HCT116 (cell line): ENCODE data around the gene TMC4. TPM values are rescaled to one million over a fixed set of nuclear protein-coding genes. Genes with fewer than 3 reads are reported as not detected.

Source experiments
- ATAC-seq: fragments of 200-7000 bp; cut with Tn5 transposase; 2 replicates; pipeline ENCODE4 v1.9.1; 2020; ENCODE audit warnings: mild to moderate bottlenecking, moderate library complexity
- BruUV-seq: library from RNA; stranded (reverse); fragments of 400-500 nt; replicated peaks from 2 replicates; lab custom pipeline; 2021; lab: Mats Ljungman, UMichigan
- CTCF ChIA-PET: fragments of 300-600 bp; sonication (Branson Sonifier 250); formaldehyde crosslinking; loops from one replicate; lab custom pipeline; 2021; ENCODE audit warnings: antibody characterized with exemption; lab: Charles Lee
- POLR2A ChIA-PET: fragments of 300-600, 350-600 bp; sonication (Branson Sonifier 250); formaldehyde crosslinking; loops from one replicate; lab custom pipeline; 2021; ENCODE audit warnings: antibody characterized with exemption; lab: Charles Lee
- RAD21 ChIA-PET, 2 experiments: fragments of 300-600 bp; sonication (Branson Sonifier 250); formaldehyde crosslinking; loops; one replicate each; lab custom pipeline; 2023; ENCODE audit warnings: low total read pairs in 2 of 2; ENCODE audit not compliant: uncharacterized antibody in 2 of 2, unreplicated experiment in 2 of 2, low non-redundant PET in 1 of 2; lab: Charles Lee
- DNase-seq: peaks from one replicate; pipeline ENCODE4 v3.0.0-alpha.2; 2010; ENCODE audit warnings: low read depth, low spot score
- H2AFZ ChIP-seq: fragments of 200-600 bp; shearing (Covaris generic), sonication (generic); 2 replicates; pipeline ENCODE4 v1.6.1; 2017; ENCODE audit warnings: low read depth, mixed run types, mixed read lengths, antibody characterized with exemption, low read length; ENCODE audit not compliant: poor library complexity, severe bottlenecking
- H3K27ac ChIP-seq: 2 replicates; pipeline ENCODE4 v1.5.1; 2012; ENCODE audit warnings: low read depth, low read length
- H3K27me3 ChIP-seq: fragments of 200-600 bp; sonication (generic); 2 replicates; pipeline ENCODE4 v1.6.1; 2016; ENCODE audit warnings: mixed run types, low read length, mixed read lengths; ENCODE audit not compliant: insufficient read depth
- H3K36me3 ChIP-seq, 2 experiments: fragments of 200-500 bp in 1 of 2; fragments of 200-600 bp in 1 of 2; sonication (Bioruptor generic) in 1 of 2; sonication (generic) in 1 of 2; 2 replicates each; pipeline versions ENCODE4 v1.5.1 to v1.6.1; 2014 to 2016; ENCODE audit warnings: low read length in 2 of 2, inconsistent platforms in 1 of 2, mixed read lengths in 1 of 2, mixed run types in 1 of 2; ENCODE audit not compliant: insufficient read depth in 2 of 2, control insufficient read depth in 1 of 2
- H3K4me1 ChIP-seq, 2 experiments: fragments of 200-600 bp in 1 of 2; sonication (generic) in 1 of 2; 2 replicates each; pipeline versions ENCODE4 v1.5.1 to v1.6.1; 2012 to 2017; ENCODE audit warnings: low read length in 2 of 2, inconsistent platforms in 1 of 2, mild to moderate bottlenecking in 1 of 2, mixed read lengths in 1 of 2, mixed run types in 1 of 2, moderate library complexity in 1 of 2; ENCODE audit not compliant: insufficient read depth in 2 of 2, control insufficient read depth in 1 of 2
- H3K4me2 ChIP-seq: fragments of 200-600 bp; sonication (generic); 2 replicates; pipeline ENCODE4 v1.6.1; 2017; ENCODE audit warnings: mixed run types, low read length, mixed read lengths
- H3K4me3 ChIP-seq, 2 experiments: fragments of 200-600 bp in 1 of 2; sonication (generic) in 1 of 2; replicated peaks in 1 of 2; 2 replicates each; pipeline ENCODE4 v1.5.1; 2011 to 2016; ENCODE audit warnings: low read length in 2 of 2, control low read depth in 1 of 2, low read depth in 1 of 2, mild to moderate bottlenecking in 1 of 2, mixed read lengths in 1 of 2, mixed run types in 1 of 2
- H3K79me2 ChIP-seq: fragments of 200-600 bp; sonication (generic); 2 replicates; pipeline ENCODE4 v1.6.1; 2017; ENCODE audit warnings: mild to moderate bottlenecking, mixed run types, low read length, moderate library complexity, mixed read lengths; ENCODE audit not compliant: insufficient read depth
- H3K9ac ChIP-seq: fragments of 200-600 bp; sonication (generic); 2 replicates; pipeline ENCODE4 v1.6.1; 2016; ENCODE audit warnings: low read length, mixed read lengths
- H3K9me2 ChIP-seq: fragments of 200-600 bp; sonication (generic), shearing (Covaris generic); 2 replicates; pipeline ENCODE4 v1.6.1; 2017; ENCODE audit warnings: mixed run types, mild to moderate bottlenecking, moderate library complexity; ENCODE audit not compliant: insufficient read depth
- H3K9me3 ChIP-seq, 2 experiments: fragments of 200-500 bp in 1 of 2; fragments of 200-600 bp in 1 of 2; sonication (Bioruptor generic) in 1 of 2; sonication (generic) in 1 of 2; 2 replicates each; pipeline ENCODE4 v1.6.1; 2014 to 2017; ENCODE audit warnings: low read length in 2 of 2, mixed read lengths in 2 of 2, inconsistent platforms in 1 of 2, low read depth in 1 of 2, mild to moderate bottlenecking in 1 of 2, mixed run types in 1 of 2, moderate library complexity in 1 of 2; ENCODE audit not compliant: control insufficient read depth in 1 of 2, insufficient read depth in 1 of 2
- H4K20me1 ChIP-seq: fragments of 200-600 bp; sonication (generic), shearing (Covaris generic); 2 replicates; pipeline ENCODE4 v1.6.1; 2017; ENCODE audit warnings: mixed run types, mild to moderate bottlenecking, moderate library complexity; ENCODE audit not compliant: insufficient read depth
- CBX3 ChIP-seq: IDR thresholded peaks from 2 replicates; pipeline ENCODE4 v1.6.1; 2012; ENCODE audit warnings: low read depth
- SRF ChIP-seq: IDR thresholded peaks from 2 replicates; pipeline ENCODE4 v1.6.1; 2012; ENCODE audit warnings: low read depth
- intact Hi-C: fragments of 100-400 bp; cut with micrococcal nuclease; formaldehyde crosslinking; loops from 2 replicates; pipeline ENCODE4 v1.10.0; 2022
- total RNA-seq: library from RNA; stranded (reverse); gene quantifications from one replicate; pipeline ENCODE4 v1.2.1, GENCODE V29; 2021; ENCODE audit not compliant: unreplicated experiment
- TF ChIP-seq, protein P1 (sequence below), 3 experiments: fragments of 200-600 bp in 1 of 3; sonication (generic) in 1 of 3; IDR thresholded peaks in 2 of 3; conservative IDR thresholded peaks in 1 of 3; 2 replicates each; pipeline ENCODE4 v1.5.1; 2012 to 2017; ENCODE audit warnings: low read depth in 2 of 3, low read length in 2 of 3, antibody characterized with exemption in 1 of 3, borderline replicate concordance in 1 of 3, control low read depth in 1 of 3, mild to moderate bottlenecking in 1 of 3, mixed read lengths in 1 of 3, mixed run types in 1 of 3, moderate library complexity in 1 of 3; ENCODE audit not compliant: insufficient read depth in 1 of 3

TMC4 gene
- total RNA-seq, 1 experiment from 2014 or later = 60.3 TPM

DNA sequence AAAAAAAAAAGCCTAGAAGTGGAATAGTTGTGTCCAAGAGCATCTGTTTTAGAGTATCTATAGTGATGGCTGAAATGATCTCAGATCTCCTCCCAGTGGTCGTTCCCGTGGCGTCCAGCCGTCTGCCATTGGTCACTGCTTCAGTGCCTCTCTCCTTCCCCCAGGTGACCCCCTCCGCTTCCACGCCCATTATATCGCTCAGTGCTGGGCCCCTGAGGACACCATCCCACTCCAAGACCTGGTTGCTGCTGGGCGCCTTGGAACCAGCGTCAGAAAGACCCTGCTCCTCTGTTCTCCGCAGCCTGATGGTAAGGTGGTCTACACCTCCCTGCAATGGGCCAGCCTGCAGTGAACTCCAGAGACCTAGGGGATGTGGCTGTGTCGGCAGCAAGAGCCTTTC lies 20.1 kb upstream of the TMC4 start:
- Histone ChIP-seq H3K9me2 (no peaks in the 10 kb centered on the region), H3K36me3 (peaks cover 10 to 16% of the 10 kb centered on the region in 2 experiments), H3K4me3 (no peak overlapping the region), H3K4me1 (peaks cover 11 to 18% of the 10 kb centered on the region in 2 experiments), H3K27me3 (no peaks in the 10 kb centered on the region), H3K9ac (no peak overlapping the region), H4K20me1 (no peaks in the 10 kb centered on the region), H3K4me2 (no peak overlapping the region), H2AFZ (no peak overlapping the region), H3K27ac (peak overlapping the region; percentile 100; the same call in 1 of the 2 replicates), H3K9me3 (no peaks in the 10 kb centered on the region), H3K79me2 (peaks cover 36% of the 10 kb centered on the region)
- ChIA-PET CTCF (no interaction called here), RAD21 (no interaction called here), POLR2A (interaction anchor here (2.7 to 7.0 kb wide), 2 partner anchors 8 to 17 kb away, joined by 9 to 126 read pairs; partner anchors contain the start of gene RPS9)
- ATAC-seq (no peak), DNase-seq (no peak)
- intact Hi-C loops = no loop called here
- TF ChIP-seq SRF = no peak
- TF ChIP-seq, protein P1, sequence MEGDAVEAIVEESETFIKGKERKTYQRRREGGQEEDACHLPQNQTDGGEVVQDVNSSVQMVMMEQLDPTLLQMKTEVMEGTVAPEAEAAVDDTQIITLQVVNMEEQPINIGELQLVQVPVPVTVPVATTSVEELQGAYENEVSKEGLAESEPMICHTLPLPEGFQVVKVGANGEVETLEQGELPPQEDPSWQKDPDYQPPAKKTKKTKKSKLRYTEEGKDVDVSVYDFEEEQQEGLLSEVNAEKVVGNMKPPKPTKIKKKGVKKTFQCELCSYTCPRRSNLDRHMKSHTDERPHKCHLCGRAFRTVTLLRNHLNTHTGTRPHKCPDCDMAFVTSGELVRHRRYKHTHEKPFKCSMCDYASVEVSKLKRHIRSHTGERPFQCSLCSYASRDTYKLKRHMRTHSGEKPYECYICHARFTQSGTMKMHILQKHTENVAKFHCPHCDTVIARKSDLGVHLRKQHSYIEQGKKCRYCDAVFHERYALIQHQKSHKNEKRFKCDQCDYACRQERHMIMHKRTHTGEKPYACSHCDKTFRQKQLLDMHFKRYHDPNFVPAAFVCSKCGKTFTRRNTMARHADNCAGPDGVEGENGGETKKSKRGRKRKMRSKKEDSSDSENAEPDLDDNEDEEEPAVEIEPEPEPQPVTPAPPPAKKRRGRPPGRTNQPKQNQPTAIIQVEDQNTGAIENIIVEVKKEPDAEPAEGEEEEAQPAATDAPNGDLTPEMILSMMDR (IDR thresholded peaks at IDR 0.05 in 2 of 3, conservative IDR thresholded peaks at IDR 0.05 in 1 of 3; ENCODE audit: borderline replicate concordance in 1 of 3, insufficient read depth in 1 of 3, low read depth in 2 of 3, low read length in 2 of 3) = no peak
- BruUV-seq = no TSS peak

DNA sequence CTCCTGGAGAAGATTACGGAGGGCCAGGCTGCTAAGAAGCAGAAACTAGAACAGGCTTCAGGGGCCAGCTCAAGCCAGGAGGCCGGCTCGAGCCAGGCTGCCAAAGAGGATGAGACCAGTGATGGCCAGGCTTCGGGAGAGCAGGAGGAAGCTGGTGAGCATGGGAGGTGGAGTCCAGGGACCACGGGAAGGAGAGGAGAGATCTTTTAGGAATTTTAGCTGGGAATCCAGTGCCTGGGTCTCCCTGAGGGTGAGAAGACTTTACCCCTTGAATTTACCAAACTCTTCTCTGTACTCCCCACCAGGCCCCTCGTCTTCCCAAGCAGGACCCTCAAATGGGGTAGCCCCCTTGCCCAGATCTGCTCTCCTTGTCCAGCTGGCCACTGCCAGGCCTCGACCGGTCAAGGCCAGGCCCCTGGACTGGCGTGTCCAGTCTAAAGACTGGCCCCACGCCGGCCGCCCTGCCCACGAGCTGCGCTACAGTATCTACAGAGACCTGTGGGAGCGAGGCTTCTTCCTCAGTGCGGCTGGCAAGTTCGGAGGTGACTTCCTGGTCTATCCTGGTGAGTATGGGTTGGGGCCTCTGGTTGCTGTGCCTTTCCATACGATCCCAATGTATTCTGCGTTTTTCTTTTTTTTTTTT lies 19.0 kb upstream of the TMC4 start:
- Histone ChIP-seq H3K27ac (peak overlapping the region; percentile 100), H3K79me2 (peaks cover 44% of the 10 kb centered on the region), H3K36me3 (peaks cover 10 to 17% of the 10 kb centered on the region in 2 experiments), H3K27me3 (no peaks in the 10 kb centered on the region), H3K9me3 (no peaks in the 10 kb centered on the region), H2AFZ (no peak overlapping the region), H3K9ac (peak overlapping the region; percentile 92), H3K4me2 (peak overlapping the region; percentile 99), H3K4me3 (peak overlapping the region; percentile 80 to 91), H4K20me1 (no peaks in the 10 kb centered on the region), H3K9me2 (no peaks in the 10 kb centered on the region), H3K4me1 (peaks cover 13 to 21% of the 10 kb centered on the region in 2 experiments)
- intact Hi-C loops = no loop called here
- ChIA-PET CTCF (interaction anchor here (1.4 kb wide), 1 partner anchor 22 kb away, joined by 5 read pairs; no protein-coding TSS in a partner anchor), POLR2A (interaction anchor here (2.7 to 7.0 kb wide), 3 partner anchors 9 to 18 kb away, joined by 9 to 126 read pairs (median 16); partner anchors contain the start of gene RPS9), RAD21 (interaction anchor here in 1 of 2 experiments (0.7 kb wide), 1 partner anchor 46 kb away, joined by 3 read pairs; no protein-coding TSS in a partner anchor)
- no TSS peak for BruUV-seq
- DNase-seq = no peak
- no peak for ATAC-seq
- no peak for TF ChIP-seq CBX3
